Stimulated activated CD8-positive, alpha-beta memory T cell treated with anti-CD3 and anti-CD28 coated beads, Interleukin-4, amount 100 ng/mL, for 4 hours (primary cell): ENCODE measurements around the gene TSR3.

Source experiments
- DNase-seq, 2 donors: peaks; one replicate each; pipeline ENCODE4 v3.0.0-alpha.2; 2020; ENCODE audit warnings: low read depth in 2 of 2, low spot score in 1 of 2

Gene TSR3

GRCh38 chr16:1378087-1378803 lies 26.6 kb upstream of the TSR3 start:
- DNase-seq: no peak

DNA sequence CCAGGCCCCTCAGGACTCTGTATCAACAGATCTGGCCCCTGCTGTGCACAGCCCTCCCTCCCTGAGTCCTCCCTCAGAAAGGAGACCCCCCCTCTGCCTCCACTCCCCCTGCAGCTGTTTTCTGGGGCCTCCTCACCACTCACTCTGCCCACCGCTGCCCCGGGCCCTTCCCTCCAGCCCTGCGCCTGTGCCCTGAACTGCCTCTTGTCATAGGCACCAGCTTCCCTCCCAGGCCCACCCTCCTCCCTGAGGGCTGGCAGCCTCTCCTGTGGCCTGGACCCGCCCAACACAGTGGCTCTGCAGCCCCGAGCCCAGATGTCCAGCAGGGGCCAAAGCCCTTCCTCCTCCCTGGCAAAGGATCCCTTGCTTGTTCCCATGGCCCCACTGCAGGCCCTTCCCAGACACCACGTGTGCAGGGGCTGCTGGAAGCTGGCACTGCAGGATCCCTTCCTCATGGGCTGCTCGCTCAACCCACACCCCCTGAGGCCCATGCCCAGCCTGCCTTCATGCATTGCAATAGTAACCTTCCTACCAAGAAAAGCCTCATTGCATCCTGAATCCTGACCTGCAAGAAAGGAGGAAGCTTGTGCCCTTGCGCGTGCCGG lies 25.8 kb upstream of the TSR3 start:
- no peak for DNase-seq

DNA sequence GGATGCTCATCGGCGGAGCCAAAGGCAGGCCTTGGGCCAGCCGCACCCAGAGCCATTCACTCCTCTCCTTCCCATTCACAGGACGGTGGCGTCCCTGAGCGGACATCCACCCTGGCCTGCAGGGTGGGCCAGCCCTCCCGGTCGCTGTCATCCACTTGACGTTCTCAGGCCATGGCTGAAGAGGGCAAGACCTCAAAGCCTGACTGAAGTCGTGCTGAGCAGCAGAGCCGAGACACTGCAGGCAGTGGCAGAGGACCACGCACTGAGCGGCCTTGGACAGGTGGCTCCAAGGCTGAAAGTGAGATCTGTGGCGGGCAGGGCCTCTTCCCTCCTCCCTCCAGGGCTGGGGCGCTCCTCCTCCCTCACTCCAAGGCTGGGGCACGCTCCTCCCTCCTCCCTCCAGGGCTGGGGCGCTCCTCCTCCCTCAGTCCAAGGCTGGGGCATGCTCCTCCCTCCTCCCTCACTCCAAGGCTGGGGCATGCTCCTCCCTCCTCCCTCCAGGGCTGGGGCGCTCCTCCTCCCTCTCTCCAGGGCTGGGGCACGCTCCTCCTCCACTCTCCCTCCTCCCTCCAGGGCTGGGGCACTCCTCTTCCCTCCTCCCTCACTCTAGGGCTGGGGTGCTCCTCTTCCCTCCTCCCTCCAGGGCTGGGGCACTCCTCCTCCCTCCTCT lies 24.2 kb upstream of the TSR3 start:
- no peak for DNase-seq

- no peak for DNase-seq
Measured at GRCh38 chr16:1375298-1375640, 23.6 kb upstream of the TSR3 start.

DNA sequence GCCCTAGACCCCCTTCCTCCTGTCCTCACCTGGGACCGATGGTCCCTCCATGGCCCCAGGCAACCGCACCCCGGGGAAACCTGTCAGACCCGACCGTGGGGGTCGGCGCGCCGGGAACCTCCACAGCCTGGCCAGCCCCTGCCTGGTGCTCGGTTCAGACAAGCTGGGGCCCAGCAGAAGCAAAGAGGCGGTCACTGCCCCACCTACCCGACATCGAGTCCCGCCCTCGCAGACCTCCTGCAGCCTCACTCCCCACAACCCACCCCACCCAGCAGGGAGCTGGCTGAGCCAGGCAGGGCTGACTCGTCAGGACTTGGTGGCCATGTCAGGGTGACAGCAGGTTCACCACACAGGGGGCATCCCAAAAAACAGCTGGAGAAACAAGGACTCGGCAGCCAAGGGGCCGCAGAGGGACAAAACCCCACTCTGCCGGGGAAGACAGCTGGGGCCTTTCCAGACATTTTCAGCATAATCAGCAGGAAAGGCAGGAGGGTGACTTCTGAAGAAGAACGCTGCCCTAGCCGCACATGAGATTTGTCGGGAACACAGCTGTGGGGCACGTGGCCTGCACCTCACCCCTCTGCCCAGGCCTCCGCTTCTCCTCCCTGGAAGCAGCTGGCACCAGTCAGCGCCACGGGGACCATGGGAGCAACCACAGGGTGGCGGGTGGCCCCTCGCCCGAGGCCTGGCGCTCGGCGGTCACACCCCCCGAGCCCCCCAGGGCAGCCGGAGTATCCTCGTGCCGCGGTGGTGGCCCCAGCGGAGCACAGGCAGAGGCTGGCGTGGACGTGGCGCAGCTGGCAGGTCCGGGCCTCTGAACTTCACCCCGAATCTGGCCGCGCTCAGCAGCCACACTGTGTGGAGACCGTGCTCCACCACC lies 23.0 kb upstream of the TSR3 start:
- no peak for DNase-seq

DNA sequence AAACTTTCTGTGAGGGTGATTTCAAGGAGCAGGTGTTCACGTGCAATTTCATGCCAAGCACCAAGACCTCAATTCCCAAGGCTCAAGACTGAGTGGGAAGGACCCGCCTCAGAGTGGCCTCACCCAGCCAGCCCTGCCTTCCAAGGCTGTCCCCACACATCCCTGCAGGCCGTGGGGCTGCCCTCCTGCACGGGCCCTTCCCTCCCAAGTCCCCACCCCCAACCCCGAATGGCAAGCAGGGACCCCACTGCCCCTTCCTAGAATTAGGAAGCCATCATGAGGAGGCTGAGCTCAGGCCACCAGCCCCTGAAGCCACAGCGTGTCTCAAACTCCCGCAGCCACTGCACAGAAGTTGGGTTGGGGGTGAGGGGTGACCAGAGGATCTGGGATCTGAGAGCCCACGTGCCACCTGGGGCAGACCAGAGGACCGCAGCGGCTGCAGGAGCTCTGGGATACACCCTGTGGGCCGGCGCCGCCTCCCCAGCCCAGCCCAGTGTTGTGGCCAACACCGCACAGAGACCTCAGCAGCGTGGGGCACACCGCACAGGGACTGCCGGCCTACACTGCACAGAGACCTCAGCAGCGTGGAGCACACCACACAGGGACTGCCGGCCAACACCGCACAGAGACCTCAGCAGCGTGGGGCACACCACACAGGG lies 20.7 kb upstream of the TSR3 start:
- no peak for DNase-seq

DNA sequence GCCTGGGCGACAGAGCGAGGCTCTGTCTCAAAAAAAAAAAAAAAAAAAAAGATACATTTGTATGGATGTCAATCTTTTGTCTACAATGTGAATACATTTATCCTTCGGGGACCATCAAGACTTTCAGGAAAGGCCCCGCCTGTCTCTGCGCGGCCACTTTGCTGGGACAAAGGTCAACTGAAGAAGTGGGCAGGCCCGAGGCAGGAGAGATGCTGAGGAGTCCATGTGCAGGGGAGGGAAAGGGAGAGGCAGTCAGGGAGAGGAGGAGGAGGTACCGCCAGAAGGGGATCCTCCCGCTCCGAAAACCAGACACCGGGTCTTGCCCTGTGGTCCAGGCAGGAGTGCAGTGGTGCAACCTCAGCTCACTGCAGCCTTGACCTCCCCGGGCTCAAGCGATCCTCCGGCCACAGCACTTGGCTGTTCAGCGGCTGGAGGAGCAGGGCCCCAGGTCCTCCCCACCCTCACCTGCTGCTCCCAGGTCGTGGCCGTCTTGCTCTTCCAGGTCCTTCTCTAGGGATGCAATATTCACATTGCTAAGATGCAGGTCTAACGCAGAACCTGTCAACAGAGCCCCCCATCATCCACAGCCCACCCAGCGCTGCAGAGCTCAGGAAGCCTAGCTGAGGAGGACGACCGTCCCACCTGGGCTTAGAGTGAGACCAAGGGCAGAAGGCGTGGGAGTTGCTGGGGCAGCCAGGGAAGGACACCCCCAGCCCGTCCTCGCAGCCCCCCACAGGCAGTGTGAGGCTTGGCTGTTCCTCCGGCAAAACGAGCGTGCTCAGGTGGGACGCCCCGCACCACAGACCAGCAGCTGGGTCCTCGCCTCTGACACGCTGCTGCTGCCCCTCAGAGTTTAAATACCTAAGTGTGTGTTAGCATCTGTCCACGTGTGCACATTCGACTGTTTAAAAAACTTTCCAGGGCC lies 19.6 kb upstream of the TSR3 start:
- no peak for DNase-seq

GRCh38 chr16:1367486-1368174 lies 16.0 kb upstream of the TSR3 start:
- no peak for DNase-seq

- no peak for DNase-seq
Measured at GRCh38 chr16:1366712-1367299, 15.1 kb upstream of the TSR3 start.

DNA sequence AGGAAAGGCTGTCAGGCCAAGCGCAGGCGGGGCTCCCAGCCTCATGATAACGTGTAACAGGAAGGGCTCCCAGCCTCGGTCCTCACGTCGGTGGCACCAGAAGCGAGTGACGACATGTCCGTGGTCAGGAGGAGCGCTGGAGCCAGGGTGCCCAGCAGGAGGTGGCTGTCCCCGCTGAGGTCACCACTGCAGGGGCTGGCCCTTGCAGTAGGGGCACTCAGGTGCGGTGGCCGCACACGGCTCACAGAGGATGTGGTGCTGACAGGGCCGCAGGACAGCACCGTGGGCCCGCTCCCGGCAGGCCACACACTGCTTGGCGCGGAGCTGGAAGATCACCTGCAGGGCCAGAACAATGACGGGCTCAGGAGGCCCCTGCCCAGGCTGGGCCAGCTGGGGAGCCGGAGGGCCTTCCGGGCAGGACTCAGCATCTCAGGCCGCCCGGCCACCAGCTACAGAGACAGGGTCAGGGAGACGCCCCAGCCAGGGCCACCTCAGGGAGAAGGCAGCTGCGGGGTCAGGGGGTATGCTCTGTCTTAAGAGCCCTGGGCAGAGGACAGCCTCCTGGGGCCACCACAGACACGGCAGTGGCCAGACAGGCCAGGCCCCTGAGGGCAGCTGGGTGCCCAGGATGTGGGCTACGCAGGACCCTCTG lies 14.5 kb upstream of the TSR3 start:
- DNase-seq: no peak

GRCh38 chr16:1364510-1364909 lies 12.8 kb upstream of the TSR3 start:
- no peak for DNase-seq

- peak in 1 of 2 donors; percentile 32 for DNase-seq
Measured at GRCh38 chr16:1363501-1364041, 11.9 kb upstream of the TSR3 start.

DNA sequence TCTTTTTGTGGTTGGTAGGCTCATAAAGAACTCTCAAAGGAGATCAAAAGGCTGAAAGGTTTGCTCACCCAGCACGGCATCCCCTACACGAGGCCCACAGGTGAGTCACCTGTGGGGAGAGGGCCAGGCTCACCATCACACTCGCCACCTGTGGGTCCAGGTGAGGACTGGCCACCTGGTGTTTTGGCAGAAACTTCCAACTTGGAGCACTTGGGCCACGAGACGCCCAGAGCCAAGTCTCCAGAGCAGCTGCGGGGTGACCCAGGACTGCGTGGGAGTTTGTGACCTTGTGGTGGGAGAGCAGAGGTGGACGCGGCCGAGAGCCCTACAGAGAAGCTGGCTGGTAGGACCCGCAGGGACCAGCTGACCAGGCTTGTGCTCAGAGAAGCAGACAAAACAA lies 11.1 kb upstream of the TSR3 start:
- no peak for DNase-seq

DNA sequence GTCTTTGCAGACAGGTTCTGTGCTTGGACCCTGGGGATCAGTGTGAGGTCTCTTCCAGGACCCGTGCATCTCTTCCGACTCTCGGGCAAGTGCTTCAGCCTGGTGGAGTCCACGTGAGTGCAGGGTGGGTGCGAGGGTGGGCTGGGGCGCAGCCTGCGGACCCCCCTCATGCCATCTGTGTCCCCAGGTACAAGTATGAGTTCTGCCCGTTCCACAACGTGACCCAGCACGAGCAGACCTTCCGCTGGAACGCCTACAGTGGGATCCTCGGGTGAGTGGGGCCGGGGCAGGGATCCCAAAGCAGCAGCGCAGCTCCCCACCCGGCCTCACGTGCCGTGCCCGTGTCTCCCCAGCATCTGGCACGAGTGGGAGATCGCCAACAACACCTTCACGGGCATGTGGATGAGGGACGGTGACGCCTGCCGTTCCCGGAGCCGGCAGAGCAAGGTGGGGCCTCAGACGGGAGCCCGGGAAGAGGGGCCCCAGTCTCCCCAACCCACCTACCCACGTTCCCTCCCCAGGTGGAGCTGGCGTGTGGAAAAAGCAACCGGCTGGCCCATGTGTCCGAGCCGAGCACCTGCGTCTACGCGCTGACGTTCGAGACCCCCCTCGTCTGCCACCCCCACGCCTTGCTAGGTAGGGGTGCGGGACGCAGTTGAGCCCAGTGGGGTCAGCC lies 10.1 kb upstream of the TSR3 start:
- no peak for DNase-seq

DNA sequence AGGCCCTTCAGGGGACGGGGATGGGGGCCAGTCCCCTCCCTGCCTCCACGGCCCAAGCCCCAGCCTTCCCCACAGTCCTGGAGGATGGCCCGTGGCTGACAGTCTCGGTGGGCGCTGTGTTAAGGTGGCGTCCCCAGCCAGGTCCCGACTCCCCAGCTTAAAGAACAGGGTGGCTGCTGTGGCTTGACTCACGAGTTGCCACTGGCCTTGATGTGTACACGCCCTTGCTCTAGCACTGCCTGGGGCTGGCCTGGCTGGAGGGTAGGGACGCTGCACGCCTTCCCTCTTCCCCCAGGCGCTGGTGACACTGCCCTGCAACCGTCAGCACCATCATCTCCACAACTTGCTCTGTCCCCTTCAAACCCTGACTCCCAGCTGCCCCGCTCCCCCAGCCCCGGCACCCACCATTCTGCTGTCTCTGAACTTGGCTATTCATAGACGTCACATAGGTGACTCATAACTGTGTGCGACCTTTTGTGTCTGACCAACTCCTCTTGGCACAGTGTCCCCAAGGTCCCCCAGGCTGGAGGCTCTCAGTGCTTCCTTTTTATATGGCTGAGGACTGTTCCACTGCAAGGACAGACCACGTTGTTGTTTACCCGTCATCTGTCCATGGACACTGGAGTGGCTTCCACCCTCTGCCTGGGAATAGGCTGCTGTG lies 6.4 kb upstream of the TSR3 start:
- no peak for DNase-seq

DNA sequence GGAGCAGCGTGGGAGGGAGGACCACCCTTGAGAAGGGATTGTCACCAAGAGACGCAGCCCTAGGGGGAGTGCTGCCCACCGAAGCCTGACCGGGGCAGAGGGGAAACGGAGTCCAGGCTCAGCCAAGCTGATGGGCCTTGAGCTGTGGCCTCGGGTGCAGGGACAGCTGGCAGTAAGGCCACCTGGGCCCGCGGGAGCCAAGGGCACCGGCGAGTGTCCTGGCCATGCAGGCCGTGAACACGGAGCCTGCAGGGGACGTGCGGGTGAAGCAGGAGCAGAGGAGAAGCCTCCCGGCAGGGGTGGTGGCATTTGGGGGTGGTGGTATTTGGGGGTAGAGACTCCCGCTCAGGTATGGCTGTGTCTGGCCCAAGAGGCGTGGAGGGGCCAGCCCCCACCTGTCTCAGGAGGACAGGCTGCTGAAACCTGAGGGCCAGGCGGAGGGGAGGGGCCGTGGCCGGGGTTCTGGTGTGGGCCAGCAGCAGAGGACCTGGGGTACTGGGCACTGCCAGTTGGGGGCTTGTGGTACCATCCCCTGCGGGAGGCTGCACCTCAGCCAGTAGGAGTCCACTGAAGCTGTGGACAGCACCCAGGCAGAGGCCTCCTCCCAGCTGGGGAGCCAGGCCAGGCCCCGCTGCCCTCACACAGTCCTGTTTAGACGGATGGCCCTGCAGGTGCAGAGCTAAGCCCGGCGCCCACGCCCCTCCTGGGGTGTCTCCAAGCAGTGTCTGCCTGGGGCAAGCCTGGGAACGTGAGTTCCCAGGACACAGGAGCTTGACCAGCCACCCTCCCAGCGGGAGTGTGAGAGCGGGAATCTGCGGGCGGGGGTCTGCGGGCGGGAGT lies 4.6 kb upstream of the TSR3 start:
- no peak for DNase-seq
